Bronchial epithelial cell (primary cell): Measurements from ENCODE around the gene SLC32A1. TPM values are rescaled to one million over a fixed set of nuclear protein-coding genes. Genes with fewer than 3 reads are reported as not detected.

Experiments used
- DNase-seq: peaks from one replicate; pipeline ENCODE4 v3.0.0-alpha.2; 2010; ENCODE audit warnings: low read depth
- FAIRE-seq: peaks from 2 replicates; lab custom pipeline; 2011; peaks lifted over from hg19 to GRCh38; lab: Jason Lieb, UNC
- H3K27me3 ChIP-seq: 2 replicates; pipeline ENCODE4 v1.5.1; 2011; ENCODE audit warnings: low read length; ENCODE audit not compliant: control insufficient read depth, insufficient read depth
- H3K36me3 ChIP-seq: 2 replicates; pipeline ENCODE4 v1.5.1; 2011; ENCODE audit warnings: low read length; ENCODE audit not compliant: control insufficient read depth, insufficient read depth
- H3K4me3 ChIP-seq: 2 replicates; pipeline ENCODE4 v1.5.1; 2011; ENCODE audit warnings: mild to moderate bottlenecking, low read depth, low read length, control low read depth
- CTCF ChIP-seq: IDR thresholded peaks from 2 replicates; pipeline ENCODE4 v1.5.1; 2011; ENCODE audit warnings: mild to moderate bottlenecking, moderate library complexity, low read length, control low read depth, inconsistent platforms; ENCODE audit not compliant: insufficient read depth, severe bottlenecking
- total RNA-seq: library from RNA; depleted of rRNA; stranded (reverse); fragments of >200 nt; gene quantifications from 2 replicates; pipeline ENCODE4 v1.2.1, GENCODE V29; 2014

SLC32A1 gene
- total RNA-seq, 1 donor from 2014 or later: under 0.01 TPM

DNA sequence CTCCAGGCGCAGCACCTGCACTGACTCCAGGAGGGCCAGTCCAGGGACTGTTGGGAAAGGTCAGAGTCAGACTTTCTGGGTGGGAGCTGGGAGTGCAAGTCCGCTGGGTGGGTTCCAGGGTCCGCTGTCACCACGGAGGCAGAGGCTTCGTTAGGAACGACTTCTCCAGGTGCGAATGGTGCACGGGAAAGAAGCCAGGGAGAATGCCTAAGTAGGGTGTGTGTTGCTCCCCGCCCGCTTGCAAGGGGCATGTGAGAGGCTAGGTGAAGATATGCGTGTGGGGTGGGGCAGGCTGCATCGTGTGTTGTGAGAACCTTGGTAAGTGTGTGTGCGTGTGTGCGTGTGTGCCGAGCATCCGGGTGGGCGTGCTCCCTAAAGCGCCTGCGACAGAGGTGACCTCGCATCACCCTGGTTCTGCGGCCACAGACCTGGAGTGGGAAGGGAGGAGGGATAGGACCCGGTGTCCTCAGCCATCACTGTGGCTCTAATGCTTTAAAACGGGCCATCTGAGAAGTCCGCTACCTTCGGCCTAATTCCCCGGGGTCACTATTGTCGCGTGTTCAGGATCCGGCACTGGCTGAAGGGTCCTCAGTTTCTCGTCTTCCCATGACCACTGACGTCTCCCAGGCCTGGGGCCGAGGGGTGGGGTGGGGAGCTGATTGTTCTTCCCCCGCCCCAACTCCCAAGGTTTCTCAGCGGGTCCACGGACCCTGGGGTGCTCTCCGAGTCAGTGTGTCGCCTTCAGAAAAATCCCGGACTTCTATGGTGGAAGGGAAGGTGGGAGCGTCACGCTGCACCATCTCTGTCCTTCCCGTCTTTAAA, 6.1 kb downstream of the SLC32A1 start:
- H3K4me3 ChIP-seq: no peak overlapping the region

GRCh38 chr20:38730989-38731737, 6.9 kb downstream of the SLC32A1 start:
- TF ChIP-seq CTCF: peak; percentile 99
- FAIRE-seq: no peak
- peaks cover 59% of the 10 kb centered on the region for H3K27me3 ChIP-seq
- peak; percentile 29 for DNase-seq
- H3K36me3 ChIP-seq: no peaks in the 10 kb centered on the region
- H3K4me3 ChIP-seq: peak overlapping the region; percentile 11

More for the DNA sequence above, 6.1 kb downstream of the SLC32A1 start:
- no peak for TF ChIP-seq CTCF
- no peaks in the 10 kb centered on the region for H3K36me3 ChIP-seq
- DNase-seq (no peak), FAIRE-seq (no peak)
- H3K27me3 ChIP-seq: peaks cover 65% of the 10 kb centered on the region

- Histone ChIP-seq H3K36me3 (no peaks in the 10 kb centered on the region), H3K27me3 (peaks cover 53% of the 10 kb centered on the region), H3K4me3 (no peak overlapping the region)
- no peak for FAIRE-seq
- TF ChIP-seq CTCF: no peak
- DNase-seq: no peak
These were observed 7.4 kb downstream of the SLC32A1 start for GRCh38 chr20:38731738-38732113.

DNA sequence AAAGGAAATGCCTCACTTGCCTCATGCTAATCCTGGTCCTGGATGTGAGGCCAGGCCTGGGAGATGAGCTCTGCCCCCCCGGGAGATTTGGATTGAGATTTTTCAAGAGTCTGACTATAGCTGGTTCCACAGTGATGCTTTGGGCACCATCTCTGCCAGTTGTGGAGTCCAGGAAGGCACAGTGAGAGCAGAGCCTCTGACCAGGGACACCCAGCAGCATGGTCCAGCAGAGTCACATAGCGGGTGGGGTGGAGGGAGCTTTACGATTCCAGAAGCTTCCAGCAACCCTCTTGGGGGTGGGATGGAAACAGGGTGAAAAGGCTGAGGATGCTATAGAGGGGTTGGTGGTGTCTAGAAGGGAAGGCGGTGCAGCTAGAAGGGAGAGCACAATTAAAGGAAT, 8.7 kb downstream of the SLC32A1 start:
- TF ChIP-seq CTCF: no peak
- H3K4me3 ChIP-seq: no peak overlapping the region
- FAIRE-seq: no peak
- DNase-seq: no peak
- no peaks in the 10 kb centered on the region for H3K36me3 ChIP-seq
- H3K27me3 ChIP-seq: peaks cover 42% of the 10 kb centered on the region

- FAIRE-seq (no peak), DNase-seq (no peak)
- peaks cover 23% of the 10 kb centered on the region for H3K27me3 ChIP-seq
- no peak overlapping the region for H3K4me3 ChIP-seq
- no peaks in the 10 kb centered on the region for H3K36me3 ChIP-seq
- TF ChIP-seq CTCF: no peak
These were observed 10.9 kb downstream of the SLC32A1 start for GRCh38 chr20:38735172-38735571.
